Vagina (tissue), 2 donors: ENCODE results near the gene RALB.

Experiments used
- CTCF ChIP-seq, 3 experiments: fragments of 450-650 bp in 2 of 3; fragments of 200-600 bp in 1 of 3; sonication (generic) in 1 of 3; IDR thresholded peaks; one replicate each; pipeline ENCODE4 v1.5.1; 2017 to 2019; ENCODE audit warnings: antibody characterized with exemption in 3 of 3, mild to moderate bottlenecking in 2 of 3, moderate library complexity in 2 of 3
- POLR2A ChIP-seq, 2 donors: fragments of 450-650 bp; IDR thresholded peaks; one replicate each; pipeline ENCODE4 v1.6.1; 2017; ENCODE audit warnings: antibody characterized with exemption in 2 of 2, mild to moderate bottlenecking in 2 of 2, moderate library complexity in 2 of 2

- TF ChIP-seq CTCF (IDR thresholded peaks at IDR 0.05) (no peak), POLR2A (IDR thresholded peaks at IDR 0.05) (no peak)
Measured at GRCh38 chr2:120334068-120334467, 81.4 kb downstream of the RALB start.
